NCI-H146 treated with DMSO at 0.1 percent for 48 hours (cell line): ENCODE results near the gene FANCD2OS.
"Not testable (repeated sequence)": the region's sequence is repeated elsewhere in the genome, so short reads cannot be mapped to it uniquely, and the experiment has no call there.

ENCODE experiments used
- DNase-seq: peaks from one replicate; lab custom pipeline; 2025; ENCODE audit not compliant: unreplicated experiment; lab: John Stamatoyannopoulos, UW

FANCD2OS gene

GRCh38 chr3:10108091-10108490, at the start of gene FANCD2OS:
FANCD2OS (minus strand) TSS chr3:10108255; CDS start chr3:10104774, 3,481 bp downstream.
- no peak for DNase-seq

GRCh38 chr3:10157031-10157430, 49.0 kb upstream of the FANCD2OS start:
- no peak for DNase-seq

GRCh38 chr3:10155658-10156057, 47.6 kb upstream of the FANCD2OS start:
- DNase-seq = no peak

GRCh38 chr3:10155123-10155472, 47.0 kb upstream of the FANCD2OS start:
- DNase-seq = no peak

- no peak for DNase-seq
Measured at GRCh38 chr3:10154335-10155122, 46.5 kb upstream of the FANCD2OS start.

GRCh38 chr3:10150987-10151386, 42.9 kb upstream of the FANCD2OS start:
- DNase-seq = no peak

GRCh38 chr3:10149226-10149625, 41.2 kb upstream of the FANCD2OS start:
- no peak for DNase-seq

- no peak for DNase-seq
Measured at GRCh38 chr3:10145685-10146084, 37.6 kb upstream of the FANCD2OS start.

GRCh38 chr3:10142707-10143560, 34.9 kb upstream of the FANCD2OS start:
- DNase-seq = no peak

- no peak for DNase-seq
Measured at GRCh38 chr3:10140996-10141546, 33.0 kb upstream of the FANCD2OS start.

- no peak for DNase-seq
Measured at GRCh38 chr3:10137178-10137577, 29.1 kb upstream of the FANCD2OS start.

- no peak for DNase-seq
Measured at GRCh38 chr3:10136426-10137005, 28.5 kb upstream of the FANCD2OS start.

- DNase-seq = not testable (repeated sequence)
Measured at GRCh38 chr3:10135872-10136271, 27.8 kb upstream of the FANCD2OS start.

GRCh38 chr3:10122724-10123123, 14.7 kb upstream of the FANCD2OS start:
- no peak for DNase-seq

GRCh38 chr3:10121064-10121463, 13.0 kb upstream of the FANCD2OS start:
- no peak for DNase-seq

GRCh38 chr3:10119376-10119775, 11.3 kb upstream of the FANCD2OS start:
- no peak for DNase-seq

GRCh38 chr3:10116928-10117327, 8.9 kb upstream of the FANCD2OS start:
- DNase-seq = no peak

GRCh38 chr3:10116138-10116460, 8.0 kb upstream of the FANCD2OS start:
- peak; percentile 19 for DNase-seq

- DNase-seq = peak; percentile 87
Measured at GRCh38 chr3:10115326-10116137, 7.5 kb upstream of the FANCD2OS start, which contains the start of gene BRK1. BRK1 (plus strand) TSS chr3:10115675; CDS start chr3:10115702, 27 bp downstream.

GRCh38 chr3:10106919-10107318, 1.1 kb downstream of the FANCD2OS start:
- DNase-seq = no peak

- DNase-seq = no peak
Measured at GRCh38 chr3:10099041-10099440, 9.0 kb downstream of the FANCD2OS start.
